Measurements from ENCODE around the gene TXNL4A. TPM values are rescaled to one million over a fixed set of nuclear protein-coding genes. Genes with fewer than 3 reads are reported as not detected.

The TXNL4A gene
- total RNA-seq, 2 donors from 2014 or later = 117 to 138 TPM

GRCh38 chr18:79974025-79974654, 14.2 kb downstream of the TXNL4A start:
- Histone ChIP-seq H3K4me3 (ENCODE audit: low read length) (no peak overlapping the region), H3K36me3 (ENCODE audit: control insufficient read depth, insufficient read depth, low read length) (peaks cover 78% of the 10 kb centered on the region), H3K4me1 (ENCODE audit: control insufficient read depth, insufficient read depth, low read length) (no peaks in the 10 kb centered on the region), H3K27ac (ENCODE audit: low read depth, low read length) (no peak overlapping the region), H3K9me3 (ENCODE audit: control insufficient read depth, low read length) (no peaks in the 10 kb centered on the region), H3K27me3 (ENCODE audit: control insufficient read depth, insufficient read depth, low read length, poor library complexity, severe bottlenecking) (no peaks in the 10 kb centered on the region), H3K9ac (ENCODE audit: extremely low read depth, low read length, poor library complexity, severe bottlenecking) (no peak overlapping the region)
- H3K27ac Mint-ChIP-seq = no peak overlapping the region
- H3K36me3 Mint-ChIP-seq (ENCODE audit: low read depth) = peaks cover 75% of the 10 kb centered on the region
- no peak overlapping the region for H3K4me3 Mint-ChIP-seq
- 80 to 100% methylated on average over 1 to 3 of the region's 4 CpGs for WGBS, 2 experiments (ENCODE audit: insufficient coverage in 1 of 2, insufficient read length in 1 of 2)
- no peak for DNase-seq
- peaks cover 9% of the 10 kb centered on the region for H3K4me1 Mint-ChIP-seq
- no peaks in the 10 kb centered on the region for H3K27me3 Mint-ChIP-seq (ENCODE audit: insufficient read depth)
- TF ChIP-seq, protein P1, sequence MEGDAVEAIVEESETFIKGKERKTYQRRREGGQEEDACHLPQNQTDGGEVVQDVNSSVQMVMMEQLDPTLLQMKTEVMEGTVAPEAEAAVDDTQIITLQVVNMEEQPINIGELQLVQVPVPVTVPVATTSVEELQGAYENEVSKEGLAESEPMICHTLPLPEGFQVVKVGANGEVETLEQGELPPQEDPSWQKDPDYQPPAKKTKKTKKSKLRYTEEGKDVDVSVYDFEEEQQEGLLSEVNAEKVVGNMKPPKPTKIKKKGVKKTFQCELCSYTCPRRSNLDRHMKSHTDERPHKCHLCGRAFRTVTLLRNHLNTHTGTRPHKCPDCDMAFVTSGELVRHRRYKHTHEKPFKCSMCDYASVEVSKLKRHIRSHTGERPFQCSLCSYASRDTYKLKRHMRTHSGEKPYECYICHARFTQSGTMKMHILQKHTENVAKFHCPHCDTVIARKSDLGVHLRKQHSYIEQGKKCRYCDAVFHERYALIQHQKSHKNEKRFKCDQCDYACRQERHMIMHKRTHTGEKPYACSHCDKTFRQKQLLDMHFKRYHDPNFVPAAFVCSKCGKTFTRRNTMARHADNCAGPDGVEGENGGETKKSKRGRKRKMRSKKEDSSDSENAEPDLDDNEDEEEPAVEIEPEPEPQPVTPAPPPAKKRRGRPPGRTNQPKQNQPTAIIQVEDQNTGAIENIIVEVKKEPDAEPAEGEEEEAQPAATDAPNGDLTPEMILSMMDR (conservative IDR thresholded peaks at IDR 0.05) = no peak
- H3K9me3 Mint-ChIP-seq = no peaks in the 10 kb centered on the region

DNA sequence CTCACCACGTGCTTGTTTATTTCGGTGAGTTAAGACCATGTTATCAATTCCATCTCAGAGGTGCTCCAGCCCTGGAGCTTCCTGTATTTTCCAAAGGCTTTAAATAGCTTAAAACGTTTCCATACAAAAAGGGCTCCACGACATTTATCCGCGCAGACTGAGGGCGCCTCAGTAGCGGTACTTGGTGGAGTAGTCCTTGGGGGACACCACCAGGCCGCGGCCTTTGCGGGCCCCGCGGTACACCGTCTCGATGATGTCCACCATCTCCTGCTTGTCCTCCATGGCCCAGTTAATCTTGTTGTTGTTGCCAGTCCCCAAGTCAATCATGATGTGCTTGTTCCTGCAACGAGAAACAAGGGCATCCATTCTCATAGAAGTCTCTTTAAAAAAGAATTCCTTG, 14.8 kb downstream of the TXNL4A start:
- 94 to 100% methylated on average over 11 to 16 of the region's 16 CpGs for WGBS, 2 experiments (ENCODE audit: insufficient coverage in 1 of 2, insufficient read length in 1 of 2)
- Histone ChIP-seq H3K36me3 (ENCODE audit: control insufficient read depth, insufficient read depth, low read length) (peaks cover 78% of the 10 kb centered on the region), H3K4me3 (ENCODE audit: low read length) (no peak overlapping the region), H3K4me1 (ENCODE audit: control insufficient read depth, insufficient read depth, low read length) (no peaks in the 10 kb centered on the region), H3K9ac (ENCODE audit: extremely low read depth, low read length, poor library complexity, severe bottlenecking) (no peak overlapping the region), H3K27ac (ENCODE audit: low read depth, low read length) (no peak overlapping the region), H3K27me3 (ENCODE audit: control insufficient read depth, insufficient read depth, low read length, poor library complexity, severe bottlenecking) (no peaks in the 10 kb centered on the region), H3K9me3 (ENCODE audit: control insufficient read depth, low read length) (no peaks in the 10 kb centered on the region)
- TF ChIP-seq, protein P1 (conservative IDR thresholded peaks at IDR 0.05) = no peak
- H3K4me1 Mint-ChIP-seq = peaks cover 9% of the 10 kb centered on the region
- no peaks in the 10 kb centered on the region for H3K27me3 Mint-ChIP-seq (ENCODE audit: insufficient read depth)
- no peak for DNase-seq
- no peaks in the 10 kb centered on the region for H3K9me3 Mint-ChIP-seq
- peaks cover 72% of the 10 kb centered on the region for H3K36me3 Mint-ChIP-seq (ENCODE audit: low read depth)
- H3K4me3 Mint-ChIP-seq = no peak overlapping the region
- H3K27ac Mint-ChIP-seq = peak overlapping the region; percentile 2

- H3K4me3 Mint-ChIP-seq = no peak overlapping the region
- peaks cover 9% of the 10 kb centered on the region for H3K4me1 Mint-ChIP-seq
- 91% methylated on average over 3 of the region's 3 CpGs; no CpG with 5 or more reads in 1 of the 2 experiments for WGBS, 2 experiments (ENCODE audit: insufficient coverage in 1 of 2, insufficient read length in 1 of 2)
- peaks cover 78% of the 10 kb centered on the region for H3K36me3 ChIP-seq (ENCODE audit: control insufficient read depth, insufficient read depth, low read length)
- no peaks in the 10 kb centered on the region for H3K27me3 ChIP-seq (ENCODE audit: control insufficient read depth, insufficient read depth, low read length, poor library complexity, severe bottlenecking)
- peaks cover 70% of the 10 kb centered on the region for H3K36me3 Mint-ChIP-seq (ENCODE audit: low read depth)
- H3K9ac ChIP-seq (ENCODE audit: extremely low read depth, low read length, poor library complexity, severe bottlenecking) = no peak overlapping the region
- DNase-seq = no peak
- no peak overlapping the region for H3K27ac ChIP-seq (ENCODE audit: low read depth, low read length)
- no peak overlapping the region for H3K27ac Mint-ChIP-seq
- no peaks in the 10 kb centered on the region for H3K9me3 Mint-ChIP-seq
- no peak overlapping the region for H3K4me3 ChIP-seq (ENCODE audit: low read length)
- TF ChIP-seq, protein P1 (conservative IDR thresholded peaks at IDR 0.05) = no peak
- no peaks in the 10 kb centered on the region for H3K4me1 ChIP-seq (ENCODE audit: control insufficient read depth, insufficient read depth, low read length)
- no peaks in the 10 kb centered on the region for H3K9me3 ChIP-seq (ENCODE audit: control insufficient read depth, low read length)
- no peaks in the 10 kb centered on the region for H3K27me3 Mint-ChIP-seq (ENCODE audit: insufficient read depth)
Observed at GRCh38 chr18:79972720-79973119, 15.6 kb downstream of the TXNL4A start.
